Measurements from ENCODE around the gene MAOA. TPM values are rescaled to one million over a fixed set of nuclear protein-coding genes. Genes with fewer than 3 reads are reported as not detected.

MAOA gene
- total and polyA plus RNA-seq, 2 experiments from 2014 or later: 0.09 TPM; not detected in 1

DNA sequence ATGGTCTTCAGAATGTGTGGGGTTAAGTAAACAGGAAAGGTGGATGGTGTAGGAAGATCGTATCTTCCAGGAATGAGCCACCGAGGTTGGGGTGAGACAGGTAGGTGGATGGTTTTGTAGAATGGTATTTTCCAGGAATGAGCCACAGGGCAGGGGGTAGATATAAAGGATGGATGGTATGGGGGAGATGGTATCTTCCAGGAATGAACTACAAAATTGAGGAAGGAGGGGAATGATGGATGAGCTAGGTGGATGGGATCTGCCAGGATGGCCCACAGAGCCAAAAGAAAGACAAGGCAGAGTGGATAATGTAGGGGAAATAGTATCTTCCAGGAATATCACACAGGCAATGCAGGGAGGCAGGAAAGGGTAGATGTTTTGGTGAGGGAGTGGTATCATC lies 60.0 kb downstream of the MAOA start:
- in situ Hi-C loops (cut with MboI): no loop called here

DNA sequence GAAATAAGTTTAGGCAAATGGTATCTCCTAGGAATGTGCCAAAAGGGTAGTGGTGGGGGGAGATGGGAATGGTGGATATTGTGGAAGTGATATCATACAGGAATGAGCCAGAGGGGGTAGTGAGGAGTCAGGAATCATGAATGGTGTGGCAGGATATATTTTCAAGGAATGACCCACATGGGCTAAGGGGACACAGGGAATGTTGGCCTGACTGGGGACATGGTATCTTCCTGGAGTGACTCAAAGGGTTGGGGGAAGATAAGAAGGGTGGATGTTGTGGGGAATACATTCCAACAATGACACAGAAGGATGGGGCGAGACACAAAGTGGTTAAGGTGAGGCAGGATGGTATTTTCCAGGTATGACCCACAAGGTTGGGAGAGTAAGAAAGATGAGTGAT lies 60.6 kb downstream of the MAOA start:
- Histone ChIP-seq H3K9me2 (ENCODE audit: insufficient read depth) (no peaks in the 10 kb centered on the region), H3K4me3 (no peak overlapping the region), H3K9ac (no peak overlapping the region), H3K79me2 (ENCODE audit: insufficient read depth) (no peaks in the 10 kb centered on the region), H3K9me3 (ENCODE audit: low read depth) (no peaks in the 10 kb centered on the region), H3K27ac (no peak overlapping the region), H4K20me1 (ENCODE audit: insufficient read depth) (no peaks in the 10 kb centered on the region), H2AFZ (no peak overlapping the region), H3K36me3 (ENCODE audit: low read depth) (no peaks in the 10 kb centered on the region), H3F3A (ENCODE audit: insufficient read depth) (no peaks in the 10 kb centered on the region), H3K4me2 (ENCODE audit: unreplicated experiment) (no peak overlapping the region), H3K27me3 (replicated peaks; ENCODE audit: insufficient read depth) (no peaks in the 10 kb centered on the region), H3K4me1 (ENCODE audit: insufficient read depth) (no peaks in the 10 kb centered on the region)
- in situ Hi-C loops (cut with MboI): no loop called here
- DNase-seq: no peak
- WGBS, 2 experiments (ENCODE audit: low coverage in 1 of 2, low lambda C conversion rate in 2 of 2, missing lambda C conversion rate in 2 of 2): 80 to 100% methylated on average over 1 of the region's 1 CpG
- no peak for TF ChIP-seq EZH2 (IDR thresholded peaks at IDR 0.05; ENCODE audit: insufficient read depth, poor library complexity, severe bottlenecking)
- TF ChIP-seq EZH2phosphoT487 (IDR thresholded peaks at IDR 0.05; ENCODE audit: insufficient read depth, low read depth): no peak

More for the DNA sequence above, 60.0 kb downstream of the MAOA start:
- H3K4me1 ChIP-seq (ENCODE audit: insufficient read depth): no peaks in the 10 kb centered on the region
- no peak overlapping the region for H2AFZ ChIP-seq
- H3K4me3 ChIP-seq: no peak overlapping the region
- WGBS, 2 experiments (ENCODE audit: low coverage in 1 of 2, low lambda C conversion rate in 2 of 2, missing lambda C conversion rate in 2 of 2): 69 to 94% methylated on average over 2 of the region's 2 CpGs
- H3F3A ChIP-seq (ENCODE audit: insufficient read depth): no peaks in the 10 kb centered on the region
- TF ChIP-seq EZH2phosphoT487 (IDR thresholded peaks at IDR 0.05; ENCODE audit: insufficient read depth, low read depth) (no peak), EZH2 (IDR thresholded peaks at IDR 0.05; ENCODE audit: insufficient read depth, poor library complexity, severe bottlenecking) (no peak)
- H3K79me2 ChIP-seq (ENCODE audit: insufficient read depth): no peaks in the 10 kb centered on the region
- H3K36me3 ChIP-seq (ENCODE audit: low read depth): no peaks in the 10 kb centered on the region
- no peaks in the 10 kb centered on the region for H3K9me2 ChIP-seq (ENCODE audit: insufficient read depth)
- H3K9me3 ChIP-seq (ENCODE audit: low read depth): no peaks in the 10 kb centered on the region
- no peaks in the 10 kb centered on the region for H3K27me3 ChIP-seq (replicated peaks; ENCODE audit: insufficient read depth)
- no peak overlapping the region for H3K27ac ChIP-seq
- no peak for DNase-seq
- no peak overlapping the region for H3K4me2 ChIP-seq (ENCODE audit: unreplicated experiment)
- H3K9ac ChIP-seq: no peak overlapping the region
- no peaks in the 10 kb centered on the region for H4K20me1 ChIP-seq (ENCODE audit: insufficient read depth)

DNA sequence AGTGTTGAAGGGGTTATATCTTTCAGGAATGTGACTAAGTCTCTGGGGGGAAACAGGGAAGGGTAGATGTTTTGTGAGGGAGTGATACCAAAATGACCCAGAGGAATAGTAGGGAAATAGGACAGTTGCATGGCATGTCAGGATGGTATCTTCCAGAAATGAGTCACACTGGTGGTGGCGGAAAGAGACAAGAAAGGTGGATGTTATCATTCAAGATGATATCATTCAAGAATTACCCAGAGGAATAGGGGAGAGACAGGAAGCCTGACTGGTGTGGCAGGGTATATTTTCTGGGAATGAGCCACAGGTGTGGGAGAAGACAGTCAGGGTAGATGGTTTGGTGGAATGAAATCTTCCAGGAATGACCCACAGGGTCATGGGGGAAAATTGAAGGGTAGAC lies 61.1 kb downstream of the MAOA start:
- Histone ChIP-seq H3K9ac (no peak overlapping the region), H3K4me1 (ENCODE audit: insufficient read depth) (no peaks in the 10 kb centered on the region), H4K20me1 (ENCODE audit: insufficient read depth) (no peaks in the 10 kb centered on the region), H2AFZ (no peak overlapping the region), H3K79me2 (ENCODE audit: insufficient read depth) (no peaks in the 10 kb centered on the region), H3K4me3 (no peak overlapping the region), H3K9me3 (ENCODE audit: low read depth) (no peaks in the 10 kb centered on the region), H3K36me3 (ENCODE audit: low read depth) (no peaks in the 10 kb centered on the region), H3K27ac (no peak overlapping the region), H3K9me2 (ENCODE audit: insufficient read depth) (no peaks in the 10 kb centered on the region), H3K27me3 (replicated peaks; ENCODE audit: insufficient read depth) (no peaks in the 10 kb centered on the region), H3K4me2 (ENCODE audit: unreplicated experiment) (no peak overlapping the region), H3F3A (ENCODE audit: insufficient read depth) (no peaks in the 10 kb centered on the region)
- in situ Hi-C loops (cut with MboI): no loop called here
- DNase-seq: no peak
- WGBS, 2 experiments (ENCODE audit: low coverage in 1 of 2, low lambda C conversion rate in 2 of 2, missing lambda C conversion rate in 2 of 2): 60 to 67% methylated on average over 1 of the region's 1 CpG
- TF ChIP-seq EZH2 (IDR thresholded peaks at IDR 0.05; ENCODE audit: insufficient read depth, poor library complexity, severe bottlenecking): no peak
- TF ChIP-seq EZH2phosphoT487 (IDR thresholded peaks at IDR 0.05; ENCODE audit: insufficient read depth, low read depth): no peak

DNA sequence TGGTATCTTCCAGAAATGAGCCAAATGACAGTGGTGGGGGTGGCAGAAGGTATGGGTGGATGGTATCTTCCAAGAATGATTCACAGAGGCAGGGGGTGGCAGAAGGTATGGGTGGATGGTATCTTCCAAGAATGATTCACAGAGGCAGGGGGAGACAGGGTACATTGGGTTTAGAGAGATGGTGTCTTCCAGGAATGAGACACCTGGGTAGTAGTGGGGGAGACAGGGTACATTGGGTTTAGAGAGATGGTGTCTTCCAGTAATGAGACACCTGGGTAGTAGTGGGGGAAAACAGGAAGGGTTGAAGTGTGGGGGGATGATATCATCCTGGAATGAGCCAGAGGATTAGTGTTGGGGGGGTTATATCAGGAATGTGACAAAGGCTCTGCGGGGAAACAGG lies 62.0 kb downstream of the MAOA start:
- no peaks in the 10 kb centered on the region for H3K36me3 ChIP-seq (ENCODE audit: low read depth)
- H2AFZ ChIP-seq: no peak overlapping the region
- TF ChIP-seq EZH2phosphoT487 (IDR thresholded peaks at IDR 0.05; ENCODE audit: insufficient read depth, low read depth) (no peak), EZH2 (IDR thresholded peaks at IDR 0.05; ENCODE audit: insufficient read depth, poor library complexity, severe bottlenecking) (no peak)
- H3K4me1 ChIP-seq (ENCODE audit: insufficient read depth): no peaks in the 10 kb centered on the region
- H3K9me3 ChIP-seq (ENCODE audit: low read depth): no peaks in the 10 kb centered on the region
- no peak overlapping the region for H3K4me3 ChIP-seq
- in situ Hi-C loops (cut with MboI): no loop called here
- WGBS, 2 experiments (ENCODE audit: low coverage in 1 of 2, low lambda C conversion rate in 2 of 2, missing lambda C conversion rate in 2 of 2): 80 to 88% methylated on average over 1 of the region's 1 CpG
- no peaks in the 10 kb centered on the region for H4K20me1 ChIP-seq (ENCODE audit: insufficient read depth)
- no peak overlapping the region for H3K9ac ChIP-seq
- H3K9me2 ChIP-seq (ENCODE audit: insufficient read depth): no peaks in the 10 kb centered on the region
- no peak overlapping the region for H3K4me2 ChIP-seq (ENCODE audit: unreplicated experiment)
- H3K79me2 ChIP-seq (ENCODE audit: insufficient read depth): no peaks in the 10 kb centered on the region
- no peak for DNase-seq
- no peaks in the 10 kb centered on the region for H3K27me3 ChIP-seq (replicated peaks; ENCODE audit: insufficient read depth)
- no peak overlapping the region for H3K27ac ChIP-seq
- H3F3A ChIP-seq (ENCODE audit: insufficient read depth): no peaks in the 10 kb centered on the region

DNA sequence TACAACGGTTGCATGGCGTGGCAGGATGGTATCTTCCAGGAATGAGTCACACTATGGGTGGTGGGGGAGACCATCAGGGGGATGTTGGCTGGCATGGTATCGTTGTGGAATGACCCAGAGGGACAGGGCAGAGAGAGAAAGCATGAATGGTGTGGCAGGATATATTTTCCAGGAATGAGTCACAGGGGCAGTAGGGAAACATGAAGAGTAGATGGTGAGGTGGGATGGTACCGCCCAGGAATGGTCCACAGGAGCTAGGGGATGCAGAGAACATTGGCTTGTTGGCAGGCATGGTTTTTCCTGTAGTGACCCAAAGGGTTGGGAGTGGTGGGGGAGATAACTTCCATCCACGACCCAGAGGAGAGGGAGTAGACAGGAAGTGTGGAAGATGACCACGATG lies 62.4 kb downstream of the MAOA start:
- Histone ChIP-seq H4K20me1 (ENCODE audit: insufficient read depth) (no peaks in the 10 kb centered on the region), H3K9me3 (ENCODE audit: low read depth) (no peaks in the 10 kb centered on the region), H2AFZ (no peak overlapping the region), H3K4me3 (no peak overlapping the region), H3K4me2 (ENCODE audit: unreplicated experiment) (no peak overlapping the region), H3K9ac (no peak overlapping the region), H3K27ac (no peak overlapping the region), H3K4me1 (ENCODE audit: insufficient read depth) (no peaks in the 10 kb centered on the region), H3K36me3 (ENCODE audit: low read depth) (no peaks in the 10 kb centered on the region), H3F3A (ENCODE audit: insufficient read depth) (no peaks in the 10 kb centered on the region), H3K9me2 (ENCODE audit: insufficient read depth) (no peaks in the 10 kb centered on the region), H3K27me3 (replicated peaks; ENCODE audit: insufficient read depth) (no peaks in the 10 kb centered on the region), H3K79me2 (ENCODE audit: insufficient read depth) (no peaks in the 10 kb centered on the region)
- WGBS, 2 experiments (ENCODE audit: low coverage in 1 of 2, low lambda C conversion rate in 2 of 2, missing lambda C conversion rate in 2 of 2): 78 to 84% methylated on average over 3 to 6 of the region's 6 CpGs
- no peak for DNase-seq
- no peak for TF ChIP-seq EZH2 (IDR thresholded peaks at IDR 0.05; ENCODE audit: insufficient read depth, poor library complexity, severe bottlenecking)
- TF ChIP-seq EZH2phosphoT487 (IDR thresholded peaks at IDR 0.05; ENCODE audit: insufficient read depth, low read depth): no peak
- in situ Hi-C loops (cut with MboI): no loop called here
